ENCODE results near the gene NCCRP1. TPM values are rescaled to one million over a fixed set of nuclear protein-coding genes. Genes with fewer than 3 reads are reported as not detected.

NCCRP1 gene
- not detected in 2 replicates for total RNA-seq

GRCh38 chr19:39196860-39197562 lies at the start of gene NCCRP1:
Gene NCCRP1 (plus strand): TSS chr19:39196964. CDS start chr19:39196983, 19 bp downstream.

GRCh38 chr19:39203372-39204341 lies 6.9 kb downstream of the NCCRP1 start, which contains the start of gene SYCN:
Gene SYCN (minus strand): TSS chr19:39204263. CDS start chr19:39204254, 9 bp downstream.

GRCh38 chr19:39244410-39245100 lies 47.8 kb downstream of the NCCRP1 start, which contains the start of gene IFNL3:
Gene IFNL3 (minus strand): TSS chr19:39245006. CDS start chr19:39244967, 39 bp downstream.

GRCh38 chr19:39248806-39249205 lies 52.0 kb downstream of the NCCRP1 start, which contains the start of gene IFNL4:
Gene IFNL4 (minus strand): TSS chr19:39248856.

Other genes with a start within 250 kb of the NCCRP1 start
- 20.3 and 27.5 TPM in 2 replicates for gene FBXO17, start 221.2 kb upstream of the NCCRP1 start, total RNA-seq
- 2.7 and 3.6 TPM in 2 replicates for gene FBXO27, start 164.4 kb upstream of the NCCRP1 start, total RNA-seq
- gene ACP7, start 112.6 kb upstream of the NCCRP1 start, total RNA-seq, result 0.34 and 0.45 TPM in 2 replicates
- gene PAK4, start 71.2 kb upstream of the NCCRP1 start, total RNA-seq, result 19.2 and 21.4 TPM in 2 replicates
- not detected in 2 replicates for gene SYCN, start 7.3 kb downstream of the NCCRP1 start, total RNA-seq
- not detected in 2 replicates for gene IFNL3, start 48.0 kb downstream of the NCCRP1 start, total RNA-seq
- not detected in 2 replicates for gene IFNL4, start 51.9 kb downstream of the NCCRP1 start, total RNA-seq
- not detected in 2 replicates for gene IFNL2, start 71.4 kb downstream of the NCCRP1 start, total RNA-seq
- gene IFNL1, start 99.4 kb downstream of the NCCRP1 start, total RNA-seq, result not detected in 2 replicates
- gene LRFN1, start 123.9 kb downstream of the NCCRP1 start, total RNA-seq, result 0.30 and 0.67 TPM in 2 replicates
- gene GMFG, start 139.1 kb downstream of the NCCRP1 start, total RNA-seq, result 1.0 and 2.7 TPM in 2 replicates
- 55.0 and 58.2 TPM in 2 replicates for gene SAMD4B, start 145.5 kb downstream of the NCCRP1 start, total RNA-seq
- 55.2 and 61.9 TPM in 2 replicates for gene PAF1, start 194.1 kb downstream of the NCCRP1 start, total RNA-seq
- gene MED29, start 194.4 kb downstream of the NCCRP1 start, total RNA-seq, result 26.4 and 34.3 TPM in 2 replicates
- gene ZFP36, start 209.9 kb downstream of the NCCRP1 start, total RNA-seq, result 35.8 and 38.3 TPM in 2 replicates
- 11.7 and 15.5 TPM in 2 replicates for gene PLEKHG2, start 215.7 kb downstream of the NCCRP1 start, total RNA-seq
- gene RPS16, start 239.0 kb downstream of the NCCRP1 start, total RNA-seq, result 1,802 and 2,514 TPM in 2 replicates
- 57.0 and 63.8 TPM in 2 replicates for gene SUPT5H, start 248.6 kb downstream of the NCCRP1 start, total RNA-seq